IMR-90 (cell line): ENCODE results near the gene ADAMTS16. TPM values are rescaled to one million over a fixed set of nuclear protein-coding genes. Genes with fewer than 3 reads are reported as not detected.

Source experiments
- ATAC-seq: fragments of 200-7000 bp; cut with Tn5 transposase; 2 replicates; pipeline ENCODE4 v1.9.1; 2020; ENCODE audit warnings: low read depth, mild to moderate bottlenecking, moderate library complexity
- BruUV-seq: library from RNA; stranded (reverse); fragments of 400-500 nt; replicated peaks from 2 replicates; lab custom pipeline; 2021; lab: Mats Ljungman, UMichigan
- CTCF ChIA-PET: fragments of 300-600 bp; formaldehyde crosslinking; extraction: SDS; loops from one replicate; lab custom pipeline; 2021; ENCODE audit warnings: antibody characterized with exemption; lab: Yijun Ruan, JAX
- POLR2A ChIA-PET: fragments of 300-600 bp; sonication (Branson Sonifier 250); formaldehyde crosslinking; loops from one replicate; lab custom pipeline; 2022; ENCODE audit warnings: antibody characterized with exemption; ENCODE audit not compliant: unreplicated experiment; lab: Charles Lee
- DNase-seq: peaks from one replicate; pipeline ENCODE4 v3.0.0; 2013
- H2AFZ ChIP-seq: replicated peaks from 2 replicates; pipeline ENCODE3; 2013; ENCODE audit warnings: low read length, mild to moderate bottlenecking; ENCODE audit not compliant: poor library complexity
- H2AK5ac ChIP-seq: 2 replicates; pipeline ENCODE4 v1.6.1; 2013; ENCODE audit warnings: low read depth, low read length, inconsistent platforms
- H2AK9ac ChIP-seq: replicated peaks from 2 replicates; pipeline ENCODE3; 2013; ENCODE audit warnings: mild to moderate bottlenecking, low read depth, low read length, moderate library complexity; ENCODE audit not compliant: poor library complexity
- H2BK120ac ChIP-seq: 2 replicates; pipeline ENCODE4 v1.6.1; 2013; ENCODE audit warnings: low read depth, low read length, inconsistent platforms
- H2BK15ac ChIP-seq: 3 replicates; pipeline ENCODE4 v1.6.1; 2013; ENCODE audit warnings: low read depth, low read length, inconsistent platforms
- H2BK20ac ChIP-seq: 2 replicates; pipeline ENCODE4 v1.6.1; 2013; ENCODE audit warnings: low read depth, mild to moderate bottlenecking, inconsistent platforms, low read length, moderate library complexity
- H2BK5ac ChIP-seq: 2 replicates; pipeline ENCODE4 v1.6.1; 2013; ENCODE audit warnings: mild to moderate bottlenecking, low read depth, low read length, inconsistent platforms; ENCODE audit not compliant: poor library complexity, severe bottlenecking
- H3K14ac ChIP-seq: replicated peaks from 2 replicates; pipeline ENCODE4 v1.6.1; 2013; ENCODE audit warnings: low read depth, low read length, inconsistent platforms
- H3K18ac ChIP-seq: 2 replicates; pipeline ENCODE4 v1.6.1; 2013; ENCODE audit warnings: low read depth, low read length, control low read depth
- H3K23ac ChIP-seq: 2 replicates; pipeline ENCODE4 v1.6.1; 2013; ENCODE audit warnings: low read depth, low read length, inconsistent platforms
- H3K27ac ChIP-seq: 2 replicates; pipeline ENCODE4 v1.5.1; 2013; ENCODE audit warnings: mild to moderate bottlenecking, control low read depth, low read length; ENCODE audit not compliant: insufficient read depth
- H3K27me3 ChIP-seq: 2 replicates; pipeline ENCODE4 v1.6.1; 2013; ENCODE audit warnings: low read length; ENCODE audit not compliant: control insufficient read depth, insufficient read depth
- H3K36me3 ChIP-seq: 2 replicates; pipeline ENCODE4 v1.6.1; 2013; ENCODE audit warnings: low read length, mixed read lengths; ENCODE audit not compliant: control insufficient read depth, insufficient read depth
- H3K4ac ChIP-seq: 2 replicates; pipeline ENCODE4 v1.6.1; 2013; ENCODE audit warnings: low read depth, low read length, inconsistent platforms
- H3K4me1 ChIP-seq: 2 replicates; pipeline ENCODE4 v1.6.1; 2013; ENCODE audit warnings: low read length, mixed read lengths; ENCODE audit not compliant: control insufficient read depth, insufficient read depth
- H3K4me2 ChIP-seq: 2 replicates; pipeline ENCODE4 v1.6.1; 2013; ENCODE audit warnings: low read depth, mild to moderate bottlenecking, control low read depth, low read length, moderate library complexity
- H3K4me3 ChIP-seq: 2 replicates; pipeline ENCODE4 v1.5.1; 2013; ENCODE audit warnings: low read depth, mild to moderate bottlenecking, control low read depth, low read length, moderate library complexity; ENCODE audit not compliant: insufficient read depth
- H3K56ac ChIP-seq: 2 replicates; pipeline ENCODE4 v1.6.1; 2013; ENCODE audit warnings: low read length, inconsistent platforms; ENCODE audit not compliant: insufficient read depth; ENCODE audit errors: extremely low read depth
- H3K79me1 ChIP-seq, 2 experiments: 2 replicates each; pipeline ENCODE4 v1.6.1; 2013; ENCODE audit warnings: low read length in 2 of 2, inconsistent platforms in 1 of 2, low read depth in 1 of 2
- H3K9ac ChIP-seq: 2 replicates; pipeline ENCODE4 v1.6.1; 2013; ENCODE audit warnings: low read depth, low read length, control low read depth
- H3K9me1 ChIP-seq: 2 replicates; pipeline ENCODE4 v1.6.1; 2013; ENCODE audit warnings: low read length, inconsistent platforms; ENCODE audit not compliant: insufficient read depth
- H3K9me3 ChIP-seq: 2 replicates; pipeline ENCODE4 v1.6.1; 2013; ENCODE audit warnings: low read length; ENCODE audit not compliant: control insufficient read depth, insufficient read depth
- H4K20me1 ChIP-seq: 2 replicates; pipeline ENCODE4 v1.6.1; 2013; ENCODE audit warnings: low read length, inconsistent platforms; ENCODE audit not compliant: insufficient read depth
- H4K5ac ChIP-seq: 2 replicates; pipeline ENCODE4 v1.6.1; 2013; ENCODE audit warnings: mild to moderate bottlenecking, low read depth, low read length, control low read depth
- H4K8ac ChIP-seq, 2 experiments: 2 replicates each; pipeline ENCODE4 v1.6.1; 2013; ENCODE audit warnings: low read depth in 2 of 2, low read length in 2 of 2, control low read depth in 1 of 2, inconsistent platforms in 1 of 2
- H4K91ac ChIP-seq: 2 replicates; pipeline ENCODE4 v1.6.1; 2013; ENCODE audit warnings: low read depth, low read length, inconsistent platforms; ENCODE audit not compliant: insufficient read depth
- BHLHE40 ChIP-seq: fragments of 150-350 bp; IDR thresholded peaks from 2 replicates; pipeline ENCODE4 v1.6.1; 2016; ENCODE audit warnings: mild to moderate bottlenecking, low read depth, low read length
- CEBPB ChIP-seq: IDR thresholded peaks from 2 replicates; pipeline ENCODE4 v1.6.1; 2012; ENCODE audit warnings: low read depth, low read length, improper control_type of control experiment
- CHD1 ChIP-seq: IDR thresholded peaks from 2 replicates; pipeline ENCODE4 v1.6.1; 2012; ENCODE audit warnings: low read depth, low read length, improper control_type of control experiment
- CTCF ChIP-seq: conservative IDR thresholded peaks from 2 replicates; pipeline ENCODE4 v1.5.1; 2012; ENCODE audit warnings: mild to moderate bottlenecking, low read depth, low read length, improper control_type of control experiment
- ELK1 ChIP-seq: fragments of 150-350 bp; IDR thresholded peaks from 2 replicates; pipeline ENCODE4 v1.6.1; 2016; ENCODE audit warnings: low read depth, mild to moderate bottlenecking, low read length, moderate library complexity, borderline replicate concordance
- FOS ChIP-seq: fragments of 150-350 bp; IDR thresholded peaks from 2 replicates; pipeline ENCODE4 v1.6.1; 2016; ENCODE audit warnings: low read depth, low read length
- MAFK ChIP-seq: IDR thresholded peaks from 2 replicates; pipeline ENCODE4 v1.6.1; 2012; ENCODE audit warnings: low read depth, low read length, improper control_type of control experiment
- MAZ ChIP-seq: IDR thresholded peaks from 2 replicates; pipeline ENCODE4 v1.6.1; 2012; ENCODE audit warnings: low read depth, mild to moderate bottlenecking, low read length, improper control_type of control experiment, moderate library complexity, borderline replicate concordance
- MXI1 ChIP-seq: IDR thresholded peaks from 2 replicates; pipeline ENCODE4 v1.6.1; 2012; ENCODE audit warnings: low read depth, mild to moderate bottlenecking, low read length, moderate library complexity, borderline replicate concordance
- NFE2L2 ChIP-seq: fragments of 150-350 bp; IDR thresholded peaks from 2 replicates; pipeline ENCODE4 v1.6.1; 2016; ENCODE audit warnings: low read depth, mild to moderate bottlenecking, low read length
- POLR2A ChIP-seq: IDR thresholded peaks from 2 replicates; pipeline ENCODE4 v1.6.1; 2012; ENCODE audit warnings: mild to moderate bottlenecking, low read depth, low read length
- RAD21 ChIP-seq: IDR thresholded peaks from 2 replicates; pipeline ENCODE4 v1.6.1; 2012; ENCODE audit warnings: low read length, improper control_type of control experiment
- RCOR1 ChIP-seq: IDR thresholded peaks from 2 replicates; pipeline ENCODE4 v1.6.1; 2012; ENCODE audit warnings: mild to moderate bottlenecking, low read length, improper control_type of control experiment; ENCODE audit not compliant: insufficient replicate concordance
- RFX5 ChIP-seq: IDR thresholded peaks from 2 replicates; pipeline ENCODE4 v1.8.0; 2012; ENCODE audit warnings: low read depth, mild to moderate bottlenecking, low read length, moderate library complexity
- SMC3 ChIP-seq: fragments of 150-350 bp; IDR thresholded peaks from 2 replicates; pipeline ENCODE4 v1.6.1; 2016; ENCODE audit warnings: low read depth, mild to moderate bottlenecking, antibody characterized with exemption, low read length, moderate library complexity
- USF2 ChIP-seq: fragments of 150-350 bp; IDR thresholded peaks from 2 replicates; pipeline ENCODE4 v1.6.1; 2017; ENCODE audit warnings: mild to moderate bottlenecking, antibody characterized with exemption, low read length, low read depth
- WGBS, 2 experiments: methylation state at CpG; one replicate each; pipeline versions ENCODE4 v1.1.5 to v1.1.7; 2013; ENCODE audit warnings: missing lambda C conversion rate in 2 of 2; ENCODE audit not compliant: insufficient read length in 1 of 2; ENCODE audit errors: extremely low coverage in 2 of 2; 5-methylcytosine and 5-hydroxymethylcytosine counted together
- dilution Hi-C: fragments of 300-500 bp; cut with HindIII; formaldehyde crosslinking; loops from one replicate; pipeline ENCODE4 v1.14.3; 2018; ENCODE audit warnings: low sequenced_read_pairs; ENCODE audit not compliant: unreplicated experiment
- in situ Hi-C: fragments of 300-500 bp; cut with MboI; formaldehyde crosslinking; loops from 3 replicates; pipeline ENCODE4 v1.14.3; 2019; ENCODE audit warnings: low sequenced_read_pairs, inconsistent platforms, mixed read lengths
- intact Hi-C: fragments of 100-400 bp; cut with micrococcal nuclease; formaldehyde crosslinking; loops from 2 replicates; pipeline ENCODE4 v1.10.0; 2022
- polyA plus RNA-seq, 3 experiments: library from polyadenylated mRNA; depleted of rRNA; stranded (reverse); fragments of >200 nt; gene quantifications; 2 replicates each; pipeline ENCODE4 v1.2.3, GENCODE V29; 2012; ENCODE audit warnings: low replicate concordance in 1 of 3
- total RNA-seq: library from RNA; depleted of rRNA; stranded (reverse); fragments of >200 nt; gene quantifications from 2 replicates; pipeline ENCODE4 v1.2.3, GENCODE V29; 2012

The ADAMTS16 gene
- total and polyA plus RNA-seq, 2 of the 4 experiments (the other 2 are of a cell fraction) = 0.09 to 0.18 TPM

GRCh38 chr5:5306696-5307095 lies 166.6 kb downstream of the ADAMTS16 start:
- Histone ChIP-seq H2BK5ac (no peak overlapping the region), H3K27ac (no peak overlapping the region), H2AFZ (peak overlapping the region; percentile 32), H2AK5ac (no peak overlapping the region), H3K4me3 (no peak overlapping the region), H4K20me1 (no peaks in the 10 kb centered on the region), H4K91ac (no peak overlapping the region), H3K4me1 (no peaks in the 10 kb centered on the region), H3K14ac (no peak overlapping the region), H3K9ac (no peak overlapping the region), H2BK15ac (no peak overlapping the region), H3K4ac (no peak overlapping the region), H2BK120ac (no peak overlapping the region), H3K23ac (no peak overlapping the region), H3K56ac (no peak overlapping the region), H2BK20ac (no peak overlapping the region), H2AK9ac (no peak overlapping the region), H3K9me1 (no peaks in the 10 kb centered on the region), H3K36me3 (no peaks in the 10 kb centered on the region), H4K8ac (no peak overlapping the region), H3K4me2 (no peak overlapping the region), H4K5ac (no peak overlapping the region), H3K9me3 (peaks cover 33% of the 10 kb centered on the region), H3K18ac (no peak overlapping the region), H3K27me3 (no peaks in the 10 kb centered on the region), H3K79me1 (no peaks in the 10 kb centered on the region)
- in situ Hi-C loops (no loop called here), intact Hi-C loops (no loop called here), dilution Hi-C loops (no loop called here)
- CTCF ChIA-PET = no interaction called here
- no peak for TF ChIP-seq RCOR1
- TF ChIP-seq USF2 = no peak
- TF ChIP-seq SMC3 = no peak
- no peak for TF ChIP-seq ELK1
- TF ChIP-seq CEBPB = no peak
- no peak for TF ChIP-seq FOS
- TF ChIP-seq BHLHE40 = no peak
- TF ChIP-seq NFE2L2 = no peak
- no peak for TF ChIP-seq RAD21
- TF ChIP-seq MAFK = no peak
- TF ChIP-seq POLR2A = no peak
- no peak for TF ChIP-seq CTCF
- no peak for TF ChIP-seq MAZ
- TF ChIP-seq RFX5 = no peak
- TF ChIP-seq MXI1 = no peak
- TF ChIP-seq CHD1 = no peak
- whole genome bisulfite sequencing, 2 experiments = no CpG with 5 or more reads among the region's 7 CpGs
- DNase-seq (peak; percentile 4), ATAC-seq (peak; percentile 32; the same call in 1 of the 2 replicates)
- no TSS peak for BruUV-seq
- POLR2A ChIA-PET = no interaction called here
